Cerebellar cortex (tissue), 1 donor: ENCODE data around the gene TGFBRAP1.
A peak's percentile ranks its signal among the peaks of the same experiment; 100 is the strongest.

Source experiments
- DNase-seq: peaks from one replicate; pipeline ENCODE4 v3.0.0-alpha.2; 2015; ENCODE audit warnings: low spot score

The TGFBRAP1 gene

GRCh38 chr2:105329561-105330495 lies at the start of gene TGFBRAP1:
Gene TGFBRAP1, minus strand, starts transcription at chr2:105329735. Its CDS starts 21,434 bp downstream, at chr2:105308301.
- DNase-seq: peak; percentile 28

GRCh38 chr2:105378921-105379383 lies 49.4 kb upstream of the TGFBRAP1 start:
- no peak for DNase-seq

DNA sequence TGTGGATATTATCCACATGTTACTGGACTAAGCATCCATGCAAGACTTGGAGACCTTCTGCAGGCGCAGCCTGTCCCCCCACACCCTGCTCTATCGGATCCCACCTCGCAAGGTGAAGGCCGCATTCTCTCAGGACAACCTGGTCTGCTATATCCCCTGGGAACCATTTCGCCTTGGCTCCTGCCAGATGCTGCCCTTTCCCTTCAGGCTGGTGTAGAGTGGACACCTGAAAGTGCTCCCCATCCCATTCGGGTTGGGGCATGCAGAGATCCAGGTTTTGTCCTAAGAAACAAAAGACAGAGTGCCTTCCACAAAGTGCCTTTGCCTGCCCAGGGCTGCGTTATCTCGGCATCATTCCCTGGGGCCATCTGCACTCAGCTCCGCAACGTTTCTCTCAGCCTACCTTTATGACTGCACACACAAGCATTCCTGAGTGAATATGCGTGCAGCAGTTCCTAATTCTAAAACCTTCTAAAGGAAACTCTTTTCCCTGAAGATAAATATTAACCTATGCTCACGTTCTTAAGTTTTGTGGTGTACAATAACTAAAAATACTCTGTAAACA lies 48.8 kb upstream of the TGFBRAP1 start:
- no peak for DNase-seq

GRCh38 chr2:105377871-105378270 lies 48.3 kb upstream of the TGFBRAP1 start:
- peak; percentile 30 for DNase-seq

DNA sequence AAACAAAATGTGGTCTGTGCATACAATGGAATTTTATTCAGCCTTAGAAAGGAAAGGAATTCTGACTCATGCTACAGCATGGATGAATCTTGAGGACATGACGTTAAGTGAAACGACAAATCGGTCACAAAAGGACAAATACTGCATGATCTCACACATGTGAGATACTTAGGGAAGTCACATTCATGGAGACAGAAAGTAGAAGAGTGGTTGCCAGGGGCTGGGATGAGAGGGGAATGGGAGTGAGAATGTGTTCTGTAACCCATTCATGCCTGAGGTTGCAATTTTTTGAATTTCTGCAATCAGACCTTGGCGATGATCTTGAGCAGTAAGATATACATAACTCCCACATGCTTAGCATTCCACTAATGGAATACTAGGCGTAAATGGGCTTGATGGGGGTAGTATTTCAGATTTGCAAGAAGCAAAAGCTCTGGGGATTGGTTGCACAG lies 47.3 kb upstream of the TGFBRAP1 start:
- DNase-seq: no peak

DNA sequence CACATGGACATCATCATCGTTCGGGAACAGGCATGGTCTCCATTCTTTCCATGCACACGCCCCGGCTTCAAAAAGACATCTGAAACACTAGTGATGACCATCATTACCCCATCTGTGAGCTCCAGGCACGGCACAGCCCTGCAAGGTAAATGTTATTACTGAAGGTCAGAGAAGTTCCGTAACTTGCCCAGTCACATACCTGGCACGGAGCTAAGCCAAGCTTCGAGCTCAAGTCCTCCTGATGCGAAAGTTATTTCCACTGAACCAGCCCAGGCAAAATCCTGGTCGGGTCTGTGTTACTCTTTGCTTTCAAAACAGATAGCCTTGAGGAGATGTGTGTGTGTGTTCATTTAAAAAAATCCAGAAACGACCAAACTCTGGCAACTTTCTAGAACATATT lies 46.5 kb upstream of the TGFBRAP1 start:
- DNase-seq: no peak

- no peak for DNase-seq
Measured at GRCh38 chr2:105375001-105375561, 45.5 kb upstream of the TGFBRAP1 start.

DNA sequence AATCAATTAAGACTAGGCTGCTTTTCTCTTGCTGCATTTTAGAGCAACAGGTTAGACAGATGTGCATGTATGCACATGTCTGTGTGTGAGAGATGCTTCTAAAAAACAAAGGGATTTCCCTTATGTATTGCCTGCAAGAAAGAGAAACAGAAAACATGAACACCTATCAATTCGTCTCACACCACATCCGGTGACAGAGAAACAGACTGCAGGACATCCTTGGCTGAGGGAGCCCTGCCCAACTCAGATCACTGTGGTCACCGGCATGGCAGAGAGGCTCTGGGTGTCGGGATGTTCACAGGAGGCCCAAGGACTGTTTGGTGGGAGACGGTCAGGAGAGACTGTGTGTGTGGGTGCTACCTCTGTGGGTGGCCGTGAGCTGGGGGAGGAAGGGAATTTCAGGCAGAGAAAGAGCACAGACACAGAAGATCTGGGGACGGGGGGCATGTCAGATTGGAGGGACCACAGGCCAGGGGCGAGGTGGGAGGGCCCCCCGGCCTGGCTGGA lies 44.4 kb upstream of the TGFBRAP1 start:
- no peak for DNase-seq

DNA sequence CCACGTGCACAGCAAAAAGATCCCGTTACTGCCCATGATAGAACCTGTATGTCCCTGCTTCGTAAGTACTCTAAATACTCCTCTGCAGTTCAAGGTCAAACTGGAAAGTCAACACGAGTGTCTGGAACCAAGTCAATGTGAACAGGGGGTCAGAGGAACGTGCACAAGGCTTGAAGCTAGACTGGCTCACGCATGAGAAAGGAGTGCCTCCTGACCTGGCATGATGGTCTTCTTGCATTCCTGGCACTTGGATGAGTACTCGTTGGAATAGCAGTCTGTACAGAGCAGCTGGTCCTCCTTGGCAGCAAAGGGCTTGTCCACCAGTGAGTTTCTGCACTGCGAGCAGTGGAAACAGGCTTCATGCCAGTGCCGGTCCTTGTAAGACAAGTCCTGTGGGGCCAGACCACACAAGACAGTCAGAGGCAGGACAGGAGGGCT lies 43.8 kb upstream of the TGFBRAP1 start:
- DNase-seq: peak; percentile 93

DNA sequence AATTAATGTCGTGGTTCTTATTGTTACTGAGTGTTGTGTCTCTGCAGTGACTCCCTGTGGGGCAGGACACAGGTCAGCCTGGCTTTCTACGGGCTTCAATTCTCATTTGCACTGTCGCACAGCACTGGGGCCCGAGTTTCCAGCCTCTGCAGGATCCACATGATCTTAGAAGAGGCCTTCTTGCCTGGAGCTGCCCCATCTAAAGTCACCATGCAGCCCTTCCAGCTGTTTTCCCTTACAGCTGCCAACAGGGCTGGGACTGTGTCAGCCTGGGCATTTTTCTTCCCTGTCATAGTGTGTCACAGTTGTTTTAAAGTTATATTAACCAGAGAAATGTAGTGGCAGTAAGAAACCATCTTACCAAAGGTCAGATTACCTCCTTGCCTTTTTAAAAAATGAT lies 42.3 kb upstream of the TGFBRAP1 start:
- DNase-seq: no peak

- no peak for DNase-seq
Measured at GRCh38 chr2:105371156-105371555, 41.6 kb upstream of the TGFBRAP1 start.

- DNase-seq: peak; percentile 94
Measured at GRCh38 chr2:105369777-105370690, 40.5 kb upstream of the TGFBRAP1 start.

- no peak for DNase-seq
Measured at GRCh38 chr2:105368759-105369408, 39.3 kb upstream of the TGFBRAP1 start.

DNA sequence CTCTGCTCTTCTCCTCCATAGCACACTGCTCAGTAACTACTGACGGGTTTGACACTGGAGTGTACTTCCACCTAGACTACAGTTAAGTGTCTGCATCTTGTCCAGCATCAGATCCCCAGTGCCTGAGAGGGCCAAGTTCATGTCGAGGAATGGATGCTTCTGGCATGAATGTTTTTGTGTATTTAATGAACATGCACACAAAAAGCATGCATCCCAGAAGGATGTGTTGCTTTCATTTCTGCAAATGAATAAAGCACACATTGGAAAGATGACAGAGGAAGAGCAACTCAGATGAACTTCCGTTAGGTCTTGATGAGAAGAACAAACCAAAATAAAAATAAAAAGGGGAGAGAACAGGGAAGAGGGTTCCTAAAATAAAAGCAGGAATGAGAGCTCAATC lies 35.7 kb upstream of the TGFBRAP1 start:
- DNase-seq: no peak

GRCh38 chr2:105364436-105365139 lies 35.1 kb upstream of the TGFBRAP1 start:
- no peak for DNase-seq

- DNase-seq: no peak
Measured at GRCh38 chr2:105362862-105363591, 33.5 kb upstream of the TGFBRAP1 start.

- DNase-seq: no peak
Measured at GRCh38 chr2:105361102-105361889, 31.8 kb upstream of the TGFBRAP1 start.

DNA sequence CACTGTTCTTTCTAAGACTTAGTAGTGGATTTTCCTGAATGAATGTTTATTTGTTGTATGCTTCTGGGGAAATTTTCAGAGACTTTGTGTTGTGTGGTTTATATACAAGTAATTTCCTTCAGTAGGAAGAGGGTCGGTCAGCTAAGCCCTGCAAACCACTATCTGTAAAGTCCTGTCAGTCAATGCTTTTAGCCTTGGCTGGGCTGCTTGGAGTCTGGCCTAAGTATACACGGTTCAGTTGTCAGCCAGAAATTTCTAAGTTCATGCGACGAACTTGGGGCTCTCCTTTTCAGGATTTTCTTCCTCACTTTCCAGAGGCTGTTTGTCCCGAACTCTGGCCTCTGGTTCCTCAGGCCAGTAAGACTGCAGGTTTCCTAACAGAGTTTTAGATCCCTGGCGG lies 29.1 kb upstream of the TGFBRAP1 start:
- no peak for DNase-seq

GRCh38 chr2:105357122-105357521 lies 27.6 kb upstream of the TGFBRAP1 start:
- no peak for DNase-seq
